IMR-90 (cell line): ENCODE results near the gene TIFAB. TPM values are rescaled to one million over a fixed set of nuclear protein-coding genes. Genes with fewer than 3 reads are reported as not detected.

Experiments used
- ATAC-seq: fragments of 200-7000 bp; cut with Tn5 transposase; 2 replicates; pipeline ENCODE4 v1.9.1; 2020; ENCODE audit warnings: low read depth, mild to moderate bottlenecking, moderate library complexity
- BruUV-seq: library from RNA; stranded (reverse); fragments of 400-500 nt; replicated peaks from 2 replicates; lab custom pipeline; 2021; lab: Mats Ljungman, UMichigan
- CTCF ChIA-PET: fragments of 300-600 bp; formaldehyde crosslinking; extraction: SDS; loops from one replicate; lab custom pipeline; 2021; ENCODE audit warnings: antibody characterized with exemption; lab: Yijun Ruan, JAX
- POLR2A ChIA-PET: fragments of 300-600 bp; sonication (Branson Sonifier 250); formaldehyde crosslinking; loops from one replicate; lab custom pipeline; 2022; ENCODE audit warnings: antibody characterized with exemption; ENCODE audit not compliant: unreplicated experiment; lab: Charles Lee
- DNase-seq: peaks from one replicate; pipeline ENCODE4 v3.0.0; 2013
- H2AFZ ChIP-seq: replicated peaks from 2 replicates; pipeline ENCODE3; 2013; ENCODE audit warnings: low read length, mild to moderate bottlenecking; ENCODE audit not compliant: poor library complexity
- H2AK5ac ChIP-seq: 2 replicates; pipeline ENCODE4 v1.6.1; 2013; ENCODE audit warnings: low read depth, low read length, inconsistent platforms
- H2AK9ac ChIP-seq: replicated peaks from 2 replicates; pipeline ENCODE3; 2013; ENCODE audit warnings: mild to moderate bottlenecking, low read depth, low read length, moderate library complexity; ENCODE audit not compliant: poor library complexity
- H2BK120ac ChIP-seq: 2 replicates; pipeline ENCODE4 v1.6.1; 2013; ENCODE audit warnings: low read depth, low read length, inconsistent platforms
- H2BK15ac ChIP-seq: 3 replicates; pipeline ENCODE4 v1.6.1; 2013; ENCODE audit warnings: low read depth, low read length, inconsistent platforms
- H2BK20ac ChIP-seq: 2 replicates; pipeline ENCODE4 v1.6.1; 2013; ENCODE audit warnings: low read depth, mild to moderate bottlenecking, inconsistent platforms, low read length, moderate library complexity
- H2BK5ac ChIP-seq: 2 replicates; pipeline ENCODE4 v1.6.1; 2013; ENCODE audit warnings: mild to moderate bottlenecking, low read depth, low read length, inconsistent platforms; ENCODE audit not compliant: poor library complexity, severe bottlenecking
- H3K14ac ChIP-seq: replicated peaks from 2 replicates; pipeline ENCODE4 v1.6.1; 2013; ENCODE audit warnings: low read depth, low read length, inconsistent platforms
- H3K18ac ChIP-seq: 2 replicates; pipeline ENCODE4 v1.6.1; 2013; ENCODE audit warnings: low read depth, low read length, control low read depth
- H3K23ac ChIP-seq: 2 replicates; pipeline ENCODE4 v1.6.1; 2013; ENCODE audit warnings: low read depth, low read length, inconsistent platforms
- H3K27ac ChIP-seq: 2 replicates; pipeline ENCODE4 v1.5.1; 2013; ENCODE audit warnings: mild to moderate bottlenecking, control low read depth, low read length; ENCODE audit not compliant: insufficient read depth
- H3K27me3 ChIP-seq: 2 replicates; pipeline ENCODE4 v1.6.1; 2013; ENCODE audit warnings: low read length; ENCODE audit not compliant: control insufficient read depth, insufficient read depth
- H3K36me3 ChIP-seq: 2 replicates; pipeline ENCODE4 v1.6.1; 2013; ENCODE audit warnings: low read length, mixed read lengths; ENCODE audit not compliant: control insufficient read depth, insufficient read depth
- H3K4ac ChIP-seq: 2 replicates; pipeline ENCODE4 v1.6.1; 2013; ENCODE audit warnings: low read depth, low read length, inconsistent platforms
- H3K4me1 ChIP-seq: 2 replicates; pipeline ENCODE4 v1.6.1; 2013; ENCODE audit warnings: low read length, mixed read lengths; ENCODE audit not compliant: control insufficient read depth, insufficient read depth
- H3K4me2 ChIP-seq: 2 replicates; pipeline ENCODE4 v1.6.1; 2013; ENCODE audit warnings: low read depth, mild to moderate bottlenecking, control low read depth, low read length, moderate library complexity
- H3K4me3 ChIP-seq: 2 replicates; pipeline ENCODE4 v1.5.1; 2013; ENCODE audit warnings: low read depth, mild to moderate bottlenecking, control low read depth, low read length, moderate library complexity; ENCODE audit not compliant: insufficient read depth
- H3K56ac ChIP-seq: 2 replicates; pipeline ENCODE4 v1.6.1; 2013; ENCODE audit warnings: low read length, inconsistent platforms; ENCODE audit not compliant: insufficient read depth; ENCODE audit errors: extremely low read depth
- H3K79me1 ChIP-seq, 2 experiments: 2 replicates each; pipeline ENCODE4 v1.6.1; 2013; ENCODE audit warnings: low read length in 2 of 2, inconsistent platforms in 1 of 2, low read depth in 1 of 2
- H3K9ac ChIP-seq: 2 replicates; pipeline ENCODE4 v1.6.1; 2013; ENCODE audit warnings: low read depth, low read length, control low read depth
- H3K9me1 ChIP-seq: 2 replicates; pipeline ENCODE4 v1.6.1; 2013; ENCODE audit warnings: low read length, inconsistent platforms; ENCODE audit not compliant: insufficient read depth
- H3K9me3 ChIP-seq: 2 replicates; pipeline ENCODE4 v1.6.1; 2013; ENCODE audit warnings: low read length; ENCODE audit not compliant: control insufficient read depth, insufficient read depth
- H4K20me1 ChIP-seq: 2 replicates; pipeline ENCODE4 v1.6.1; 2013; ENCODE audit warnings: low read length, inconsistent platforms; ENCODE audit not compliant: insufficient read depth
- H4K5ac ChIP-seq: 2 replicates; pipeline ENCODE4 v1.6.1; 2013; ENCODE audit warnings: mild to moderate bottlenecking, low read depth, low read length, control low read depth
- H4K8ac ChIP-seq, 2 experiments: 2 replicates each; pipeline ENCODE4 v1.6.1; 2013; ENCODE audit warnings: low read depth in 2 of 2, low read length in 2 of 2, control low read depth in 1 of 2, inconsistent platforms in 1 of 2
- H4K91ac ChIP-seq: 2 replicates; pipeline ENCODE4 v1.6.1; 2013; ENCODE audit warnings: low read depth, low read length, inconsistent platforms; ENCODE audit not compliant: insufficient read depth
- ELK1 ChIP-seq: fragments of 150-350 bp; IDR thresholded peaks from 2 replicates; pipeline ENCODE4 v1.6.1; 2016; ENCODE audit warnings: low read depth, mild to moderate bottlenecking, low read length, moderate library complexity, borderline replicate concordance
- FOS ChIP-seq: fragments of 150-350 bp; IDR thresholded peaks from 2 replicates; pipeline ENCODE4 v1.6.1; 2016; ENCODE audit warnings: low read depth, low read length
- MAZ ChIP-seq: IDR thresholded peaks from 2 replicates; pipeline ENCODE4 v1.6.1; 2012; ENCODE audit warnings: low read depth, mild to moderate bottlenecking, low read length, improper control_type of control experiment, moderate library complexity, borderline replicate concordance
- NFE2L2 ChIP-seq: fragments of 150-350 bp; IDR thresholded peaks from 2 replicates; pipeline ENCODE4 v1.6.1; 2016; ENCODE audit warnings: low read depth, mild to moderate bottlenecking, low read length
- RAD21 ChIP-seq: IDR thresholded peaks from 2 replicates; pipeline ENCODE4 v1.6.1; 2012; ENCODE audit warnings: low read length, improper control_type of control experiment
- RFX5 ChIP-seq: IDR thresholded peaks from 2 replicates; pipeline ENCODE4 v1.8.0; 2012; ENCODE audit warnings: low read depth, mild to moderate bottlenecking, low read length, moderate library complexity
- SMC3 ChIP-seq: fragments of 150-350 bp; IDR thresholded peaks from 2 replicates; pipeline ENCODE4 v1.6.1; 2016; ENCODE audit warnings: low read depth, mild to moderate bottlenecking, antibody characterized with exemption, low read length, moderate library complexity
- WGBS, 2 experiments: methylation state at CpG; one replicate each; pipeline versions ENCODE4 v1.1.5 to v1.1.7; 2013; ENCODE audit warnings: missing lambda C conversion rate in 2 of 2; ENCODE audit not compliant: insufficient read length in 1 of 2; ENCODE audit errors: extremely low coverage in 2 of 2; 5-methylcytosine and 5-hydroxymethylcytosine counted together
- dilution Hi-C: fragments of 300-500 bp; cut with HindIII; formaldehyde crosslinking; loops from one replicate; pipeline ENCODE4 v1.14.3; 2018; ENCODE audit warnings: low sequenced_read_pairs; ENCODE audit not compliant: unreplicated experiment
- in situ Hi-C: fragments of 300-500 bp; cut with MboI; formaldehyde crosslinking; loops from 3 replicates; pipeline ENCODE4 v1.14.3; 2019; ENCODE audit warnings: low sequenced_read_pairs, inconsistent platforms, mixed read lengths
- intact Hi-C: fragments of 100-400 bp; cut with micrococcal nuclease; formaldehyde crosslinking; loops from 2 replicates; pipeline ENCODE4 v1.10.0; 2022
- polyA plus RNA-seq, 3 experiments: library from polyadenylated mRNA; depleted of rRNA; stranded (reverse); fragments of >200 nt; gene quantifications; 2 replicates each; pipeline ENCODE4 v1.2.3, GENCODE V29; 2012; ENCODE audit warnings: low replicate concordance in 1 of 3
- total RNA-seq: library from RNA; depleted of rRNA; stranded (reverse); fragments of >200 nt; gene quantifications from 2 replicates; pipeline ENCODE4 v1.2.3, GENCODE V29; 2012
- TF ChIP-seq, protein P1 (sequence below): conservative IDR thresholded peaks from 2 replicates; pipeline ENCODE4 v1.5.1; 2012; ENCODE audit warnings: mild to moderate bottlenecking, low read depth, low read length, improper control_type of control experiment

The TIFAB gene
- total and polyA plus RNA-seq, 2 of the 4 experiments (the other 2 are of a cell fraction) = not detected

GRCh38 chr5:135489466-135490244, 37.5 kb upstream of the TIFAB start:
- Histone ChIP-seq H3K79me1 (no peaks in the 10 kb centered on the region), H4K91ac (no peak overlapping the region; the same call in 1 of the 2 replicates), H3K9me1 (no peaks in the 10 kb centered on the region), H4K20me1 (no peaks in the 10 kb centered on the region), H3K36me3 (no peaks in the 10 kb centered on the region), H2BK120ac (no peak overlapping the region), H2BK5ac (no peak overlapping the region), H3K9me3 (no peaks in the 10 kb centered on the region), H3K14ac (no peak overlapping the region), H3K9ac (no peak overlapping the region), H2BK20ac (no peak overlapping the region), H3K18ac (no peak overlapping the region), H3K4me1 (peaks cover 15% of the 10 kb centered on the region), H3K4ac (no peak overlapping the region), H3K4me3 (no peak overlapping the region), H4K8ac (peak overlapping the region in 1 of 2 experiments; percentile 55; a peak in 1 of 4 replicates), H3K27me3 (peaks cover 54% of the 10 kb centered on the region), H3K56ac (no peak overlapping the region), H2AK9ac (no peak overlapping the region), H3K27ac (no peak overlapping the region), H3K4me2 (no peak overlapping the region; the same call in 1 of the 2 replicates), H2BK15ac (no peak overlapping the region), H3K23ac (no peak overlapping the region), H2AK5ac (no peak overlapping the region), H2AFZ (peak overlapping the region; percentile 93), H4K5ac (no peak overlapping the region)
- WGBS, 2 experiments = 33% methylated on average over 22 of the region's 53 CpGs; no CpG with 5 or more reads in 1 of the 2 experiments
- no TSS peak for BruUV-seq
- ATAC-seq = no peak
- ChIA-PET CTCF (no interaction called here), POLR2A (no interaction called here)
- intact Hi-C loops = no loop called here
- dilution Hi-C loops = no loop called here
- in situ Hi-C loops = no loop called here
- TF ChIP-seq MAZ = no peak
- TF ChIP-seq NFE2L2 = no peak
- no peak for TF ChIP-seq SMC3
- no peak for TF ChIP-seq RFX5
- no peak for TF ChIP-seq RAD21
- no peak for TF ChIP-seq ELK1
- TF ChIP-seq, protein P1, sequence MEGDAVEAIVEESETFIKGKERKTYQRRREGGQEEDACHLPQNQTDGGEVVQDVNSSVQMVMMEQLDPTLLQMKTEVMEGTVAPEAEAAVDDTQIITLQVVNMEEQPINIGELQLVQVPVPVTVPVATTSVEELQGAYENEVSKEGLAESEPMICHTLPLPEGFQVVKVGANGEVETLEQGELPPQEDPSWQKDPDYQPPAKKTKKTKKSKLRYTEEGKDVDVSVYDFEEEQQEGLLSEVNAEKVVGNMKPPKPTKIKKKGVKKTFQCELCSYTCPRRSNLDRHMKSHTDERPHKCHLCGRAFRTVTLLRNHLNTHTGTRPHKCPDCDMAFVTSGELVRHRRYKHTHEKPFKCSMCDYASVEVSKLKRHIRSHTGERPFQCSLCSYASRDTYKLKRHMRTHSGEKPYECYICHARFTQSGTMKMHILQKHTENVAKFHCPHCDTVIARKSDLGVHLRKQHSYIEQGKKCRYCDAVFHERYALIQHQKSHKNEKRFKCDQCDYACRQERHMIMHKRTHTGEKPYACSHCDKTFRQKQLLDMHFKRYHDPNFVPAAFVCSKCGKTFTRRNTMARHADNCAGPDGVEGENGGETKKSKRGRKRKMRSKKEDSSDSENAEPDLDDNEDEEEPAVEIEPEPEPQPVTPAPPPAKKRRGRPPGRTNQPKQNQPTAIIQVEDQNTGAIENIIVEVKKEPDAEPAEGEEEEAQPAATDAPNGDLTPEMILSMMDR = no peak
- TF ChIP-seq FOS = no peak
- DNase-seq = no peak
